Measurements from ENCODE around the gene ITCH. TPM values are rescaled to one million over a fixed set of nuclear protein-coding genes. Genes with fewer than 3 reads are reported as not detected.
A peak's percentile ranks its signal among the peaks of the same experiment; 100 is the strongest.

ITCH gene
- polyA plus RNA-seq, 1 donor = 33.3 TPM

DNA sequence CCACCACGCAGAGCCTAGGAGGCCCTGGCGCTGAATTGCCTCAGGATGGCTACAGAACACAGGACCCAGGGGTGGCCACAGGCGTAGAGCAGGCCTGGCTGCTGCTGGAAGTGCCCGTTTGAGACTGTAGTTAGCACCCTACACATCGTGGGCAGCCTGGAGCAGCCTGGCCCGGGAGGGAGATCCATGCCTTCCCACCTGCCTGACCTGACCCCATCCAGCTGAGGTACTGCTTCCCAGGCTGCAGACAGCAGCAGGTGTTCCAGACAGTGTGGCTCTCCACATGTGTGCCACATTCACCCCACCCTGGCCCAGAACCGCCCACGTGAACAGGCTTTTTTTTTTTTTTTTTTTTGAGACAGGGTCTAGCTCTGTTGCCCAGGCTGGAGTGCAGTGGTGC lies 174.6 kb downstream of the ITCH start:
- no peak overlapping the region for H3K27ac ChIP-seq (ENCODE audit: low read length)

DNA sequence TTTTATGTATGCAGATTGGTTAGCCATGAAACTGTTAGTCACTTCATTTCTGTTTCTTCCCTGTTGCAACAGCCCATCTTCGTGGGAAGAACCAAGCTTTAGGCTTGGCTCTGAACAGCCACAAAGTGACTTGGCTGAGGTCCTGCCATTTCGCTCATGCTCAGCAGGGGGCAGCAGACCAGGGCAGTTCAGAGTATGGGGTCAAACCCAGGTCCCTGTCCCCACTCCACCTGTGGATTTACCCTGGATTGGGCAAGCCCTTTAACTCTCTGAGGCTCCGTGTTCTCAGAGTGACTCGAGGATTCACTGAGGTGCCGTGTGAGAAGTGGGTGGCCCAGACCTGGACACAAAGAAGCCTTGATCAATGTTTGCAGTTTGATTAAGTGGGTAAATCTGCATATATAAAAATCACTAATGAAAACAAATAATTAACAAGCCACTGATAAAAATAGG lies 175.6 kb downstream of the ITCH start:
- Histone ChIP-seq H3K9me3 (ENCODE audit: control insufficient read depth, low read depth, low read length) (no peaks in the 10 kb centered on the region), H3K4me3 (ENCODE audit: low read length) (no peak overlapping the region), H3K27ac (ENCODE audit: low read length) (no peak overlapping the region), H3K36me3 (ENCODE audit: control insufficient read depth, insufficient read depth, low read length) (peaks cover 73% of the 10 kb centered on the region), H3K27me3 (ENCODE audit: control insufficient read depth, insufficient read depth, low read length) (no peaks in the 10 kb centered on the region), H3K4me1 (ENCODE audit: control insufficient read depth, insufficient read depth, low read length) (peaks cover 4% of the 10 kb centered on the region)
- DNase-seq = peak in 1 of 2 donors; percentile 25
- no CpG with 5 or more reads among the region's 5 CpGs for WGBS (ENCODE audit: insufficient coverage, low lambda C conversion rate)

More for the DNA sequence above, 174.6 kb downstream of the ITCH start:
- no CpG with 5 or more reads among the region's 8 CpGs for WGBS (ENCODE audit: insufficient coverage, low lambda C conversion rate)
- DNase-seq = no peak
- H3K9me3 ChIP-seq (ENCODE audit: control insufficient read depth, low read depth, low read length) = no peaks in the 10 kb centered on the region
- H3K4me3 ChIP-seq (ENCODE audit: low read length) = no peak overlapping the region
- peaks cover 79% of the 10 kb centered on the region for H3K36me3 ChIP-seq (ENCODE audit: control insufficient read depth, insufficient read depth, low read length)
- H3K27me3 ChIP-seq (ENCODE audit: control insufficient read depth, insufficient read depth, low read length) = no peaks in the 10 kb centered on the region
- no peaks in the 10 kb centered on the region for H3K4me1 ChIP-seq (ENCODE audit: control insufficient read depth, insufficient read depth, low read length)

DNA sequence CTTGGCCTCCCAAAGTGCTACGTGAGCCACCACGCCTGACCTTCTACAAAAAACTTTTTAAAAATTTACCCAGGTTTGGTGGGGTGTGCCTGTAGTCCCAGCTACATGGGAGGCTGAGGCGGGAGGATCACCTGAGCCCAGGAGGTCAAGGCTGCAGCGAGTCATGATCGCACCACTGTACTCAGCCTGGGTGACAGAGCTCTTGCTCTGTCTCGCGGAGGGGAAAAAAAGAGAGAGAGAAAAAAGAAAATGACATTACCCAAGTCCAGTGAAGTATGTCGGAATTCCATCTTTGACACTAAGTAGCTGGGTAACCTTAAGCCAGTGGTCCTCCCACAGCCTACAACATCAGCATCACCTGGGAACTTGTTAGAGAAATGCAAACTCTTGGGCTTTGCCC lies 176.7 kb downstream of the ITCH start:
- Histone ChIP-seq H3K9me3 (ENCODE audit: control insufficient read depth, low read depth, low read length) (no peaks in the 10 kb centered on the region), H3K27ac (ENCODE audit: low read length) (no peak overlapping the region), H3K36me3 (ENCODE audit: control insufficient read depth, insufficient read depth, low read length) (peaks cover 66% of the 10 kb centered on the region), H3K4me1 (ENCODE audit: control insufficient read depth, insufficient read depth, low read length) (peaks cover 11% of the 10 kb centered on the region), H3K27me3 (ENCODE audit: control insufficient read depth, insufficient read depth, low read length) (no peaks in the 10 kb centered on the region), H3K4me3 (ENCODE audit: low read length) (no peak overlapping the region)
- whole genome bisulfite sequencing (ENCODE audit: insufficient coverage, low lambda C conversion rate) = no CpG with 5 or more reads among the region's 8 CpGs
- no peak for DNase-seq

- no peak overlapping the region for H3K4me3 ChIP-seq (ENCODE audit: low read length)
- H3K27ac ChIP-seq (ENCODE audit: low read length) = no peak overlapping the region
- no peak for DNase-seq
- peaks cover 11% of the 10 kb centered on the region for H3K4me1 ChIP-seq (ENCODE audit: control insufficient read depth, insufficient read depth, low read length)
- no peaks in the 10 kb centered on the region for H3K27me3 ChIP-seq (ENCODE audit: control insufficient read depth, insufficient read depth, low read length)
- WGBS (ENCODE audit: insufficient coverage, low lambda C conversion rate) = 100% methylated on average over 1 of the region's 15 CpGs
- peaks cover 56% of the 10 kb centered on the region for H3K36me3 ChIP-seq (ENCODE audit: control insufficient read depth, insufficient read depth, low read length)
- H3K9me3 ChIP-seq (ENCODE audit: control insufficient read depth, low read depth, low read length) = no peaks in the 10 kb centered on the region
Measured at GRCh38 chr20:34540596-34541263, 177.7 kb downstream of the ITCH start.

DNA sequence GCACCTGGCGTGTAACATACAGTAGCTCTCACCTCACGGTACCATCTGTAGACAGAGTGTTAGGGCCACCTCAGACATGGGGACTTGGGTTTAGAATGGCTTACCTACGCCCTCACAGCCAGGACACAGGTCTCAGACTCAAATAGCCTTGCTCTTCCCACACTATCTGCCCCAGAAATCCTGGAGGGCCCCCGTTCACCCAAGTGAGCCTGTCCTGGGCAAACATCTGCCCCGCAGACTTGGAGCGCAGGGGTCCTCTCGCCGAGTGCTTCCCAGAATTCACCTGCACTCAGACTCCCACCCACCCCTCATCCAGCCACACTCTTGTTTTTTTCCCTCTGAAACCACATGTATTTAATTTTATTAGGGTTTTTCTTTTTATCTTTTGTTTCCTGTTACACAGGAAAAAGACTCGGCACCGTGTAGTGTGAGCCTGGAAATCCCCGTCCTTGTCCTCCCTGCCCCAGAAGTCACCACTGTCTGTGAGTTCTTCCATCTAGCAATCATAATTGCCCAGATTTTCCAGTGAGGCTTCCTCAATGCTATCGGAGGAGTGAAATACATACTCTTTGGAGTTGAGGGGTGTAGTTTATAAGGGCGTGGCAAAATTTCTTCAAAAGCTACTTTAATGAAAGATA lies 178.3 kb downstream of the ITCH start:
- WGBS (ENCODE audit: insufficient coverage, low lambda C conversion rate) = 100% methylated on average over 1 of the region's 13 CpGs
- peaks cover 50% of the 10 kb centered on the region for H3K36me3 ChIP-seq (ENCODE audit: control insufficient read depth, insufficient read depth, low read length)
- H3K9me3 ChIP-seq (ENCODE audit: control insufficient read depth, low read depth, low read length) = no peaks in the 10 kb centered on the region
- H3K4me3 ChIP-seq (ENCODE audit: low read length) = no peak overlapping the region
- no peaks in the 10 kb centered on the region for H3K27me3 ChIP-seq (ENCODE audit: control insufficient read depth, insufficient read depth, low read length)
- H3K27ac ChIP-seq (ENCODE audit: low read length) = no peak overlapping the region
- no peak for DNase-seq
- peaks cover 11% of the 10 kb centered on the region for H3K4me1 ChIP-seq (ENCODE audit: control insufficient read depth, insufficient read depth, low read length)

DNA sequence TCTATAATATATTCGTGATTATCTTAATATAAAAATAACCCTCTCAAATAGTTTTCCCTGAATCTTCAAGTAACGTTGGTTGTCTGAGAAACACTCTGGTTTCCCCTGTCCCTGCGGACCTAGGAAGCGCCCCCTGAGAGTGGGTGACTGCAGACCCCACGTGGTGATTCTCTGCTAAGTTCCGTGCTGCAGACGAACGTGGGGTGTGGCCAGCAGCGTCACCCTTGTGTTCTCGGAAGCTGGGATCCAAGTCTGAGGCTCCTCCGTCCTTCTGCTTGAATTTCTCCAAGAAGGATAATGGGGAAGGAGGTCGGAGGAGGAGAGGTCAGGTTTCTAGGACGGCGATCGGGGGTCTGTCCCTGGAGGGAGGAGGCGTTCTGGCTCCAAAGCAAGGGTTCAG lies 178.8 kb downstream of the ITCH start:
- H3K27me3 ChIP-seq (ENCODE audit: control insufficient read depth, insufficient read depth, low read length) = no peaks in the 10 kb centered on the region
- DNase-seq = no peak
- H3K27ac ChIP-seq (ENCODE audit: low read length) = no peak overlapping the region
- no peak overlapping the region for H3K4me3 ChIP-seq (ENCODE audit: low read length)
- H3K36me3 ChIP-seq (ENCODE audit: control insufficient read depth, insufficient read depth, low read length) = peaks cover 46% of the 10 kb centered on the region
- no peaks in the 10 kb centered on the region for H3K9me3 ChIP-seq (ENCODE audit: control insufficient read depth, low read depth, low read length)
- H3K4me1 ChIP-seq (ENCODE audit: control insufficient read depth, insufficient read depth, low read length) = peaks cover 11% of the 10 kb centered on the region
- 83% methylated on average over 2 of the region's 16 CpGs for WGBS (ENCODE audit: insufficient coverage, low lambda C conversion rate)

DNA sequence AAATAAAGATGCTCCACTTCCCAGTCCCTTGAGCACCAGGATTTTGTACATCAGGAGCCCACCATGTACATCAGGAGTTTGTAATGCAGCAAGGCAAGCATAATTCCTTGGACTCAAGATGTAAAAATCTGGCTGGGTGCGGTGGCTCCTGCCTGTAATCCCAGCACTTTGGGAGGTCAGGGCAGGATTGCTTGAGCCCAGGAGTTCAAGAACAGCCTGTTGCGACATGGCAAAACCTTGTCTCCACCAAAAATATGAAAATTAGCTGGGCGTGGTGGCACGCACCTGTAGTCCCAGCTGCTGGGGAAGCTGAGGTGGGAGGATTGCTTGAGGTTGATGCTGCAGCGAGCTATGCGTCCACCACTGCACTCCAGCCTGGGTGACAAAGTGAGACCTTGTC lies 179.4 kb downstream of the ITCH start:
- H3K4me3 ChIP-seq (ENCODE audit: low read length) = no peak overlapping the region
- DNase-seq = no peak
- no CpG with 5 or more reads among the region's 6 CpGs for WGBS (ENCODE audit: insufficient coverage, low lambda C conversion rate)
- H3K4me1 ChIP-seq (ENCODE audit: control insufficient read depth, insufficient read depth, low read length) = peaks cover 11% of the 10 kb centered on the region
- H3K9me3 ChIP-seq (ENCODE audit: control insufficient read depth, low read depth, low read length) = no peaks in the 10 kb centered on the region
- no peak overlapping the region for H3K27ac ChIP-seq (ENCODE audit: low read length)
- peaks cover 41% of the 10 kb centered on the region for H3K36me3 ChIP-seq (ENCODE audit: control insufficient read depth, insufficient read depth, low read length)
- H3K27me3 ChIP-seq (ENCODE audit: control insufficient read depth, insufficient read depth, low read length) = no peaks in the 10 kb centered on the region

GRCh38 chr20:34543463-34544056 lies 180.5 kb downstream of the ITCH start:
- H3K27me3 ChIP-seq (ENCODE audit: control insufficient read depth, insufficient read depth, low read length) = no peaks in the 10 kb centered on the region
- no peak overlapping the region for H3K4me3 ChIP-seq (ENCODE audit: low read length)
- no peaks in the 10 kb centered on the region for H3K9me3 ChIP-seq (ENCODE audit: control insufficient read depth, low read depth, low read length)
- H3K27ac ChIP-seq (ENCODE audit: low read length) = no peak overlapping the region
- DNase-seq = no peak
- WGBS (ENCODE audit: insufficient coverage, low lambda C conversion rate) = no CpG with 5 or more reads among the region's 12 CpGs
- peaks cover 36% of the 10 kb centered on the region for H3K36me3 ChIP-seq (ENCODE audit: control insufficient read depth, insufficient read depth, low read length)
- H3K4me1 ChIP-seq (ENCODE audit: control insufficient read depth, insufficient read depth, low read length) = peaks cover 14% of the 10 kb centered on the region

GRCh38 chr20:34544109-34544796 lies 181.2 kb downstream of the ITCH start:
- no peaks in the 10 kb centered on the region for H3K27me3 ChIP-seq (ENCODE audit: control insufficient read depth, insufficient read depth, low read length)
- H3K36me3 ChIP-seq (ENCODE audit: control insufficient read depth, insufficient read depth, low read length) = peaks cover 29% of the 10 kb centered on the region
- no peaks in the 10 kb centered on the region for H3K9me3 ChIP-seq (ENCODE audit: control insufficient read depth, low read depth, low read length)
- peaks cover 14% of the 10 kb centered on the region for H3K4me1 ChIP-seq (ENCODE audit: control insufficient read depth, insufficient read depth, low read length)
- no peak overlapping the region for H3K27ac ChIP-seq (ENCODE audit: low read length)
- H3K4me3 ChIP-seq (ENCODE audit: low read length) = peak overlapping the region; percentile 13
- DNase-seq = peak in 1 of 2 donors; percentile 53
- WGBS (ENCODE audit: insufficient coverage, low lambda C conversion rate) = no CpG with 5 or more reads among the region's 19 CpGs

GRCh38 chr20:34546751-34547181 lies 183.7 kb downstream of the ITCH start:
- no CpG with 5 or more reads among the region's 11 CpGs for WGBS (ENCODE audit: insufficient coverage, low lambda C conversion rate)
- Histone ChIP-seq H3K4me3 (ENCODE audit: low read length) (peak overlapping the region; percentile 53), H3K4me1 (ENCODE audit: control insufficient read depth, insufficient read depth, low read length) (peaks cover 14% of the 10 kb centered on the region), H3K27me3 (ENCODE audit: control insufficient read depth, insufficient read depth, low read length) (no peaks in the 10 kb centered on the region), H3K9me3 (ENCODE audit: control insufficient read depth, low read depth, low read length) (no peaks in the 10 kb centered on the region), H3K36me3 (ENCODE audit: control insufficient read depth, insufficient read depth, low read length) (peaks cover 8% of the 10 kb centered on the region), H3K27ac (ENCODE audit: low read length) (peak overlapping the region; percentile 39)
- DNase-seq = peak; percentile 55 to 86
